Suprapubic skin (tissue), 4 donors: ENCODE data around the gene CHAD.

ENCODE experiments used
- POLR2A ChIP-seq, 2 donors: fragments of 450-650 bp; IDR thresholded peaks; one replicate each; pipeline ENCODE4 v1.6.1; 2017; ENCODE audit warnings: antibody characterized with exemption in 2 of 2, mild to moderate bottlenecking in 2 of 2, moderate library complexity in 2 of 2
- POLR2AphosphoS5 ChIP-seq, 3 donors: sonication (generic); formaldehyde crosslinking; IDR thresholded peaks; one replicate each; pipeline ENCODE4 v1.6.1; 2017; ENCODE audit warnings: antibody characterized with exemption in 3 of 3
- TF ChIP-seq, protein P1 (sequence below), 2 donors: fragments of 200-600 bp in 1 of 2; fragments of 450-650 bp in 1 of 2; sonication (generic) in 1 of 2; IDR thresholded peaks; one replicate each; pipeline ENCODE4 v1.5.1; 2016 to 2019; ENCODE audit warnings: antibody characterized with exemption in 2 of 2, mild to moderate bottlenecking in 1 of 2, moderate library complexity in 1 of 2

DNA sequence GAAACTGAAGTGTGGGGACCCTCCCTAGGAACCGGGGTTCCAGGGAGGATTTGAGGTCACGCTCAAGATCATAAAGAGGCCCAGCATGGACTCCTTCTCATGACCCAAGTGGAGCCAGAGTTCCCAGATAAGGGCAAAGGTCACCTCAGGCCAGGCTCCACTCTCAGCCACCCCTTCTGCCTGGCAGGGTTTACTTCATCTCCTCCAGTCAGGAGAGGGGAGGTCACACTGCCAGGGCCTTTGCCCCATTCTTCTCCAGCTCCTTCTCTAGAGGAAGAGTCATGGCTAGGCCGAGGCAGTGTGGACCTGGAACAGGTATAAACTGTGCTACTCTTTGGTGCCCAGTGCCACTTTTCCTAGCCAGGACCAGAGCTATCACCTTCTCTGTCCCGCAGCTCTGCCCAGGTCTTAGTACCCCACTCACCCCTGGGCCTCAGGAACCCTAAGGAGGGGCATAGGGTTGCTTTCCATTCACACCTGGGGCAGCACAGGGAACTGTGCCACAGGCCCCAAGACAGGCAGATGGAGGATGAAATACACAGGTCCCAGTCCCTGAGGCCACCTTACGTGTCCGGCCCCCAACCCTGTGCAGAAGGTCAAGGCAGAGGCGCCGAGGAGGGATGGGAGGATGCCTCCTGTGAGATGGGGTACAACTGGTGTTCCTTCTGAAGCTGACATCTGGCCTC lies 43.5 kb downstream of the CHAD start:
- TF ChIP-seq, protein P1, sequence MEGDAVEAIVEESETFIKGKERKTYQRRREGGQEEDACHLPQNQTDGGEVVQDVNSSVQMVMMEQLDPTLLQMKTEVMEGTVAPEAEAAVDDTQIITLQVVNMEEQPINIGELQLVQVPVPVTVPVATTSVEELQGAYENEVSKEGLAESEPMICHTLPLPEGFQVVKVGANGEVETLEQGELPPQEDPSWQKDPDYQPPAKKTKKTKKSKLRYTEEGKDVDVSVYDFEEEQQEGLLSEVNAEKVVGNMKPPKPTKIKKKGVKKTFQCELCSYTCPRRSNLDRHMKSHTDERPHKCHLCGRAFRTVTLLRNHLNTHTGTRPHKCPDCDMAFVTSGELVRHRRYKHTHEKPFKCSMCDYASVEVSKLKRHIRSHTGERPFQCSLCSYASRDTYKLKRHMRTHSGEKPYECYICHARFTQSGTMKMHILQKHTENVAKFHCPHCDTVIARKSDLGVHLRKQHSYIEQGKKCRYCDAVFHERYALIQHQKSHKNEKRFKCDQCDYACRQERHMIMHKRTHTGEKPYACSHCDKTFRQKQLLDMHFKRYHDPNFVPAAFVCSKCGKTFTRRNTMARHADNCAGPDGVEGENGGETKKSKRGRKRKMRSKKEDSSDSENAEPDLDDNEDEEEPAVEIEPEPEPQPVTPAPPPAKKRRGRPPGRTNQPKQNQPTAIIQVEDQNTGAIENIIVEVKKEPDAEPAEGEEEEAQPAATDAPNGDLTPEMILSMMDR (IDR thresholded peaks at IDR 0.05): no peak
- TF ChIP-seq POLR2A (IDR thresholded peaks at IDR 0.05) (no peak), POLR2AphosphoS5 (IDR thresholded peaks at IDR 0.05) (no peak)
